Skeletal muscle cell (primary cell): ENCODE results near the gene MMRN2.

ENCODE experiments used
- DNase-seq: peaks from one replicate; pipeline ENCODE4 v3.0.0-alpha.2; 2010; ENCODE audit warnings: low read depth
- H3K4me3 ChIP-seq: 2 replicates; pipeline ENCODE4 v1.5.1; 2011; ENCODE audit warnings: low read depth, mild to moderate bottlenecking, control low read depth, low read length, moderate library complexity

The MMRN2 gene

DNA sequence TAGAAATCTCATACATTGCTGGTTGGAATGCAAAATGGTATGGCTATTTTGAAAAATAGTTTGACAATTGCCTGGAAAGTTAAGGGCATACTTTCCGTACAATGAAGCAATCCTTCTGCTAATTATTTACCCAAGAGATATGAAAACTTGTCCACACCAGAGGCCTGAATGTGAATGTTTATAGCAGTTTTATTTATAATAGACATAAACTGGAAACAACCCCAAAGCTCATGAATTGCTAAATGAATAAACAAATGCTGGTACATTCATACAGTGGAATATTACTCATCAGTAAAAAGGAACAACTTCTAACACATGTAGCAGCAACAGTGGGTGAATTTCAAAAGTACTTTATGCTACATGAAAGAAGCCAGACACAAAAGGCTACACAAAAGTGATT is 42.7 kb downstream of the MMRN2 start:
- DNase-seq, result no peak
- no peak overlapping the region for H3K4me3 ChIP-seq

DNA sequence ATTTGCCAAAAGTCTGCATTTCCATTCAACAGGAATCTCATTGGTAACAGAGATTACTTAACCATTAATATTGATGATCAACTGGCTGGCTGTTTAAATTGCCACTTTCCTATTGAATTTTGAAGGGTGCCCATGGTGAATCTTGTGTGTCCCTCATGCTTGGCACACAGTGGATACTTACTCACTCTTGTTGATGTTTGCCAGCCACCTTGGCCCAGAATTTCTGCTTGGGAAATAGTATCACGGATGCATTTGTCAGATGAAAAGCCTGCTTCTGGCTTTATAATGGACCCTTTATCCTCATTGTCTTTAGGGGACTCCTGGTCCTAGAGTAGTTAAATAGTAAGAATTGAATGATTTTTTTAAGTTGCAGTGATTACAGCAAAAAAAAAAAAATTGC is 52.0 kb downstream of the MMRN2 start:
- DNase-seq, result no peak
- H3K4me3 ChIP-seq, result no peak overlapping the region

DNA sequence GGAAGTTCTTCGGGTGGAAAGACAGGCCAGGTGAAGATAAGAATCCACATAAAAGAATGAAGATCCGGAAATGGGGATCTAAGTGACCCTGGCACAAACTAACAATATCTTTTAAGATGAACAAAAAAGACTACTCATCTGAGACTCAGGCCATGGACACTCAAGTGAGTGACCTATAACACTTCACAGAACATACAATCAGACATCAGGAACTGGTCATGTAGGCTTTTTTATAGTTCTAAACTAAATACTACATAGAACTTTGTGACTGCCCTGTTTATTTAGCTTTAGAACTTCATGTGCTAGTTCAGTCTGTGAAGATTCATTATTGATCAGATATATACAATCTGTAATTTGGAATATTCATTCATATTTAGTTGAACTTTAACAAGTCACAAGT is 52.8 kb downstream of the MMRN2 start:
- no peak for DNase-seq
- H3K4me3 ChIP-seq, result no peak overlapping the region

DNA sequence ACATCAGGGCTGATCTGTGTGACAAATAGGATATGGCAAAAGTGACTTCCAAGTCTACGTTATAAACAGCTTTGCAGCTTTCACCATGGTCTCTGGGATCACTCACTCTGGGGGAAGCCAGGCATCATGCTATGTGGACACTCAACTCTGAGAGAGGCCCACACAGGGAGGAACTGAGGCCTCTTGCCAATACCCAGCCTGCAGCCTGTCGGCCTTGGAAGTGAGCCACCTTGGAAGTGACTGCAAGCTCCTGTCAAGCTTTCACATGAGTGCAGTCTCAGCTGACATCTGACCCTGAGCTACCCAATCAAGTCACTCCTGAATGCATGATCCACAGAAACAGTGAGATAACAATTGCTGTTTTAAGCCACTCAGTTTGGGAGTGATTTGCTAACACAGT is 56.5 kb downstream of the MMRN2 start:
- H3K4me3 ChIP-seq, result no peak overlapping the region
- DNase-seq, result peak; percentile 55

DNA sequence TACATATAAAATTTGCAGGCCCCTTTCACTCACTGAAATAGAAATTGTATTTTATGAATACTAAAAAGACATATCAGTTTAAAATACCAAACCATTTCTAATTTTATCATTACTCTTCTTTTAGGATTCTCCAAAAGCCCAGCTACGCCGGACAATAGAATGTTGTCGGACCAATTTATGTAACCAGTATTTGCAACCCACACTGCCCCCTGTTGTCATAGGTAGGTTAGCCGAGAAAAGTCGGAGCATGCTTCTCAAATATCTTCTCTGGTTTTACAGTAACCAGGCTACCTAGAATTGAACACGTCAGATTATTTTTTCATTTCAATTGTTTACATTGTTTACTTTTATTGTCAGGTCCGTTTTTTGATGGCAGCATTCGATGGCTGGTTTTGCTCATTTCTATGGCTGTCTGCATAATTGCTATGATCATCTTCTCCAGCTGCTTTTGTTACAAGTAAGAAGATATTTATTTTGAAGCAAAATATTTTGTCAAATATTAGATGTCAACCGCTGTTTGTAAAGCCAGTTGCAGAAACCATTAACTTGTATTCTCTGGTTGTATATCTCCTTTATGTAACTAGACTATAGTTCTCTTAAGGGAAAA is 57.6 kb downstream of the MMRN2 start:
- H3K4me3 ChIP-seq, result no peak overlapping the region
- DNase-seq, result no peak

DNA sequence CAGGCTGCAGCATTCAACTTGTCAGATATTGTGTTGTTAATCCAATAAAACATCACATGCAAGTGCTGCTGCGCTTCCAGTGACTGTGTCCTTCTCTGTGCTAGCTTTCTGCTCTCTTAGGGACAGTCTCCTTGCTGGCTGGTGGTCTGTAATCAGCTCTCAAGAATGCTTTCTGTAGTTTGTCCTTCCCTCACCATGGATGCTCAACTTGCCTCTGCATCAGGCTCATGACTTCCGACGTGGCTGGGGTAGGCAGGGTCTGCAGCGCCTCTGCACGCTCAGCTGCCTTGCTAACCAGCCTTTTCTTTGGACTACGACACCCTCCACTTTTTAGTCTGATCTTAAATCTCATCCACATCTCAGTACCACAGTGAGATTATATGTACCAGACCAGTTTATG is 58.3 kb downstream of the MMRN2 start:
- no peak for DNase-seq
- H3K4me3 ChIP-seq, result no peak overlapping the region

DNA sequence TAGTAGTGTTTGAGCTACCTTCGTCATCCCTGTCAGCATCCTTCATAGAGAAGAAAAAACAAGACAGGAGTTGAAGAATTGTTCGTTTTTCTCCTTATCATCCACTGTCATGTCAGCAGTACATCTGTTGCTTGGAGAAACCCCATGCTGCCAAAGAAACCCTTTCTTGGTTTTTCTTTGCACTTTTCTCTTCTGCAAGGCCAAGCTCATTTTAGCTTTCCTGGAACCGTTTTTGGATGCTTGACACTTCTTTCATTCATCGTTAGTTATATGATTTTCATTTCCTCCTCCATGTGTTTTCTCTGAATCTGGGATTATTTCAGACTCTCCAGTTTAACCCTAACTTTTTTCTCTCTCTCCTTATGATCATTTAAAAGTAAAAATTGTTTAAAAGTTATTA is 58.9 kb downstream of the MMRN2 start:
- DNase-seq, result no peak
- H3K4me3 ChIP-seq, result no peak overlapping the region

DNA sequence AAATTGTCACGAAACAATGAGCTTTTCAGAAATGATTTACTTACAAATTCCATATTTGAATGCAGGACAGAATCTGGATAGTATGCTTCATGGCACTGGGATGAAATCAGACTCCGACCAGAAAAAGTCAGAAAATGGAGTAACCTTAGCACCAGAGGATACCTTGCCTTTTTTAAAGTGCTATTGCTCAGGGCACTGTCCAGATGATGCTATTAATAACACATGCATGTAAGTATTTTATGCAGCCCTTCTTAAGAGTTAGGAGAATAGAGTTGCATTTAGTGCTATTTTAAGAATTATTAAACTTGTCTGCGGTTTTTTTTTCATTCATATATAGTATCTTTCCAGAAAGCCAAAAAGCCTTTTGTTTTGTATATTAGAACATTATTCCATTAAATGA is 67.4 kb downstream of the MMRN2 start:
- no peak for DNase-seq
- no peak overlapping the region for H3K4me3 ChIP-seq

DNA sequence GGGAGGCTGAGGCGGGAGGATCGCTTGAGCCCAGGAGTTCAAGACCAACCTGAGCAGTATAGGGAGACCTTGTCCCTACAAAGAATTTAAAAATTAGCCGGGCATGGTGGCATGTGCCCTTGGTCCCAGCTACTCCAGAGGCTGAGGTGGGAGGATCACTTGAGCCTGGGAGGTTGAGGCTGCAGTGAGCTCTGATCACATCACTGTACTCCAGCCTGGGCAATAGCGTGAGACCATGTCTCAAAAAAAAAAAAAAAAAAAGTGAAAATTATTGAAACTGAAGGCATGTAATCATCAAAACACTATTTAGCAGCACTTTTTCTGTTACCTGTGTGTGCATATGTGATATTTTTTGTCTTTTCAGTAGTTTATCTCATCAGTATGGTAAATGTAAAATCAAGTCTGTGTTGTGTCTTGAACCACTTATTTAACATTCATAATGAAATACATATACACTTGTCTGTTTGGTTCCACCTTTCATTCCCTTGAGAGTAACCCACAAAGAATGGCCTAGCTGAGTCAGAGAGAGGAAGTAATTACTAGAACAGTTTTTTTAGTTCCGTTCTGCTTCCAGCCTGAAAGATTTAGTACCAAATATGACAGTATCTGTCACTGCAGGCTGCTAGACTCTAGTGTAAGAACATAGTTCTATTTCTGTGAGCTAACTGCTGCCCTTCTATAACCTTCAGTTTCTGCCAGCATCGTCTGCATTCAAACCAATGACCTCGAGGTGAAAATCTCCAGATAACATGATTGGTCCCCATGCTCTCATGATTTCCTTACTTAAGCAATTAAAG is 68.6 kb downstream of the MMRN2 start:
- DNase-seq, result no peak
- H3K4me3 ChIP-seq, result no peak overlapping the region
